Measurements from ENCODE around the gene EPG5.

DNA sequence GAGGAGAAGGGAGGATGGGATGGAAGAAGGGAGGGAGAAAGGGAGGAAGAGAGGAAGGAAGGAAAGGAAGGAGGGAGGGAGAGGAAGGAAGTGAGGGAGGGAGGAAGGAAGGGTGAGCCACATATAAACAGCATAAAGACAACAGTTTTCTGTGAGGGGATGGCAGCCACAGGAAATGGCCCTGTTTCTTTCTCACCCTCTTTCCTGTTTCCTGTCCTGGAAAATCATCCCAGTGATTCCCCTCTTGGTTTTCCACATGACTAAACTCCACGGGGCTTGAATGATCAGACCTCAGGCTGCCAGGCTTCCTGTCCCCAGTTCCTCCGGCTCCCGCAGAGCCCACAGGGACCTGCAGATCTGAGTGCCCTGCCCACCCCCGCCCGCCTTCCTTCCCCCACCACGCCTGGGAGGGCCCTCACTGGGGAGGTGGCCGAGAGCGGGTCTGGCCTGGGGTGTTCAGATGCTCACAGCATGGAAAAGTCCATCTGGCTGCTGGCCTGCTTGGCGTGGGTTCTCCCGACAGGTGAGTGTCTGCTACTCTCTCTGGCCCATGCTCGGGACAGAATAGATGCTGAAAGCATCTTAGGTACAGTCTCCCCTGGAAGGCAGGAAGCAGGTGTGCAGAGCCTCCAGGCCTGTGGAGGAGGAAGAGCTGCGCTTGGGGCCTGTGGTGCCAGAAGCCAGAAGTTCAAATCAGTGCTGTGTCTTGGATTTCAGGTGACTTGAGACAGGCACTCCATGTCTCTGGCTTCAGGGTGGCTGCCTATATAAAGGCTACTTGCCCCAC, 141.7 kb downstream of the EPG5 start, which contains the start of gene SIGLEC15:
- TF ChIP-seq, protein P1, sequence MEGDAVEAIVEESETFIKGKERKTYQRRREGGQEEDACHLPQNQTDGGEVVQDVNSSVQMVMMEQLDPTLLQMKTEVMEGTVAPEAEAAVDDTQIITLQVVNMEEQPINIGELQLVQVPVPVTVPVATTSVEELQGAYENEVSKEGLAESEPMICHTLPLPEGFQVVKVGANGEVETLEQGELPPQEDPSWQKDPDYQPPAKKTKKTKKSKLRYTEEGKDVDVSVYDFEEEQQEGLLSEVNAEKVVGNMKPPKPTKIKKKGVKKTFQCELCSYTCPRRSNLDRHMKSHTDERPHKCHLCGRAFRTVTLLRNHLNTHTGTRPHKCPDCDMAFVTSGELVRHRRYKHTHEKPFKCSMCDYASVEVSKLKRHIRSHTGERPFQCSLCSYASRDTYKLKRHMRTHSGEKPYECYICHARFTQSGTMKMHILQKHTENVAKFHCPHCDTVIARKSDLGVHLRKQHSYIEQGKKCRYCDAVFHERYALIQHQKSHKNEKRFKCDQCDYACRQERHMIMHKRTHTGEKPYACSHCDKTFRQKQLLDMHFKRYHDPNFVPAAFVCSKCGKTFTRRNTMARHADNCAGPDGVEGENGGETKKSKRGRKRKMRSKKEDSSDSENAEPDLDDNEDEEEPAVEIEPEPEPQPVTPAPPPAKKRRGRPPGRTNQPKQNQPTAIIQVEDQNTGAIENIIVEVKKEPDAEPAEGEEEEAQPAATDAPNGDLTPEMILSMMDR (IDR thresholded peaks at IDR 0.05): no peak
- TF ChIP-seq POLR2A (IDR thresholded peaks at IDR 0.05): no peak
